ENCODE results near the gene CT45A5. TPM values are rescaled to one million over a fixed set of nuclear protein-coding genes. Genes with fewer than 3 reads are reported as not detected.
"Not testable (repeated sequence)": the region's sequence is repeated elsewhere in the genome, so short reads cannot be mapped to it uniquely, and the experiment has no call there.

Gene CT45A5
- 10 to 100 TPM; 35.8 to 48.3 (median 44.7) TPM for polyA plus RNA-seq (ENCODE audit: insufficient read depth in 1 of 5, insufficient read length in 5 of 5, low replicate concordance in 1 of 5)
- long read RNA-seq, donor 1, transcript CT45A5-202 (4 exons, 726 nt): major isoform, 27 of 27 reads
- long read RNA-seq, donor 1, partial matches to known transcripts: 0 of 27 reads
- long read RNA-seq, donor 1, other reads (novel, unspliced or antisense): 0 of 27 reads
- long read RNA-seq, donor 2, transcript CT45A5-202 (4 exons, 726 nt): major isoform, 7 of 12 reads
- long read RNA-seq, donor 2, partial matches to known transcripts: 5 of 12 reads
- long read RNA-seq, donor 2, other reads (novel, unspliced or antisense): 0 of 12 reads
- long read RNA-seq, donor 3, transcript CT45A5-202 (4 exons, 726 nt): major isoform, 8 of 8 reads
- long read RNA-seq, donor 3, partial matches to known transcripts: 0 of 8 reads
- long read RNA-seq, donor 3, other reads (novel, unspliced or antisense): 0 of 8 reads
- long read RNA-seq, donor 4, partial matches to known transcripts: 0 of 2 reads
- long read RNA-seq, donor 4, other reads (novel, unspliced or antisense): 0 of 2 reads
- long read RNA-seq, donor 5, transcript CT45A5-202 (4 exons, 726 nt): major isoform, 8 of 8 reads
- long read RNA-seq, donor 5, partial matches to known transcripts: 0 of 8 reads
- long read RNA-seq, donor 5, other reads (novel, unspliced or antisense): 0 of 8 reads
- long read RNA-seq, donor 6, transcript CT45A5-202 (4 exons, 726 nt): major isoform, 12 of 12 reads
- long read RNA-seq, donor 6, partial matches to known transcripts: 0 of 12 reads
- long read RNA-seq, donor 6, other reads (novel, unspliced or antisense): 0 of 12 reads
- long read RNA-seq, donor 7, transcript CT45A5-202 (4 exons, 726 nt): major isoform, 16 of 16 reads
- long read RNA-seq, donor 7, partial matches to known transcripts: 0 of 16 reads
- long read RNA-seq, donor 7, other reads (novel, unspliced or antisense): 0 of 16 reads
- long read RNA-seq, donor 8: 0 reads

GRCh38 chrX:135785403-135785802 lies at the start of gene CT45A5:
Gene CT45A5 (minus strand): TSS chrX:135785503. CDS start chrX:135781729, 3,774 bp downstream.
- not testable (repeated sequence) for DNase-seq

- not testable (repeated sequence) for DNase-seq
Measured at GRCh38 chrX:135819912-135820311, 34.6 kb upstream of the CT45A5 start, which contains the start of gene CT45A2. Gene CT45A2 (minus strand): TSS chrX:135820012. CDS start chrX:135816265, 3,747 bp downstream.

- not testable (repeated sequence) for DNase-seq
Measured at GRCh38 chrX:135802687-135803086, 17.4 kb upstream of the CT45A5 start, which contains the start of gene CT45A6. Gene CT45A6 (minus strand): TSS chrX:135802787. CDS start chrX:135798993, 3,794 bp downstream.

- not testable (repeated sequence) for DNase-seq
Measured at GRCh38 chrX:135768091-135768490, 17.2 kb downstream of the CT45A5 start, which contains the start of gene CT45A3. Gene CT45A3 (minus strand): TSS chrX:135768191. CDS start chrX:135764444, 3,747 bp downstream.

- not testable (repeated sequence) for DNase-seq
Measured at GRCh38 chrX:135744739-135745138, 40.6 kb downstream of the CT45A5 start.

- DNase-seq: no peak
Measured at GRCh38 chrX:135741192-135741715, 44.0 kb downstream of the CT45A5 start.

GRCh38 chrX:135740681-135741149 lies 44.6 kb downstream of the CT45A5 start:
- no peak for DNase-seq

- DNase-seq: no peak
Measured at GRCh38 chrX:135737366-135738071, 47.8 kb downstream of the CT45A5 start.

GRCh38 chrX:135734666-135735065 lies 50.6 kb downstream of the CT45A5 start:
- not testable (repeated sequence) for DNase-seq

Other genes with a start within 250 kb of the CT45A5 start
- gene CT45A1, start 71.9 kb downstream of the CT45A5 start, polyA plus RNA-seq (ENCODE audit: insufficient read depth in 1 of 5, insufficient read length in 5 of 5, low replicate concordance in 1 of 5): 10 to 100 TPM in 2 of 5 donors, 1 to 10 TPM in 3; 6.7 to 16.9 (median 7.7) TPM
- 10 to 100 TPM in 3 of 5 donors, not detected in 2; 16.7 to 25.1 (median 17.0) TPM for gene CT45A3, start 17.3 kb downstream of the CT45A5 start, polyA plus RNA-seq (ENCODE audit: insufficient read depth in 1 of 5, insufficient read length in 5 of 5, low replicate concordance in 1 of 5)
- 1 to 10 TPM in 1 of 5 donors, not detected in 4; 5.0 TPM for gene CT45A6, start 17.3 kb upstream of the CT45A5 start, polyA plus RNA-seq (ENCODE audit: insufficient read depth in 1 of 5, insufficient read length in 5 of 5, low replicate concordance in 1 of 5)
- gene CT45A2, start 34.5 kb upstream of the CT45A5 start, polyA plus RNA-seq (ENCODE audit: insufficient read depth in 1 of 5, insufficient read length in 5 of 5, low replicate concordance in 1 of 5): 10 to 100 TPM in 2 of 5 donors, 1 to 10 TPM in 1, under 1 TPM in 1, not detected in 1; 0.45 to 17.7 (median 6.8) TPM
- gene CT45A7, start 51.8 kb upstream of the CT45A5 start, polyA plus RNA-seq (ENCODE audit: insufficient read depth in 1 of 5, insufficient read length in 5 of 5, low replicate concordance in 1 of 5): not detected
- gene CT45A8, start 69.0 kb upstream of the CT45A5 start, polyA plus RNA-seq (ENCODE audit: insufficient read depth in 1 of 5, insufficient read length in 5 of 5, low replicate concordance in 1 of 5): not detected
- gene CT45A9, start 86.3 kb upstream of the CT45A5 start, polyA plus RNA-seq (ENCODE audit: insufficient read depth in 1 of 5, insufficient read length in 5 of 5, low replicate concordance in 1 of 5): not detected
- gene CT45A10, start 107.9 kb upstream of the CT45A5 start, polyA plus RNA-seq (ENCODE audit: insufficient read depth in 1 of 5, insufficient read length in 5 of 5, low replicate concordance in 1 of 5): 10 to 100 TPM in 3 of 5 donors, 1 to 10 TPM in 2; 4.4 to 18.8 (median 14.2) TPM
- under 1 TPM in 2 of 5 donors, not detected in 3; 0.04 TPM for gene SAGE1, start 108.2 kb upstream of the CT45A5 start, polyA plus RNA-seq (ENCODE audit: insufficient read depth in 1 of 5, insufficient read length in 5 of 5, low replicate concordance in 1 of 5)
- gene MMGT1, start 188.5 kb upstream of the CT45A5 start, polyA plus RNA-seq (ENCODE audit: insufficient read depth in 1 of 5, insufficient read length in 5 of 5, low replicate concordance in 1 of 5): 10 to 100 TPM; 25.2 to 30.8 (median 28.4) TPM
- gene SLC9A6, start 199.9 kb upstream of the CT45A5 start, polyA plus RNA-seq (ENCODE audit: insufficient read depth in 1 of 5, insufficient read length in 5 of 5, low replicate concordance in 1 of 5): 10 to 100 TPM; 16.9 to 25.1 (median 22.3) TPM